PC-9 (cell line): ENCODE measurements around the gene KLHL18. TPM values are rescaled to one million over a fixed set of nuclear protein-coding genes. Genes with fewer than 3 reads are reported as not detected.

ENCODE experiments used
- BruUV-seq: library from RNA; stranded (reverse); fragments of 400-500 nt; replicated peaks from 2 replicates; lab custom pipeline; 2021; lab: Mats Ljungman, UMichigan
- CTCF ChIA-PET: fragments of 300-600 bp; sonication (Branson Sonifier 250); formaldehyde crosslinking; loops from one replicate; lab custom pipeline; 2022; ENCODE audit warnings: antibody characterized with exemption; lab: Charles Lee
- POLR2A ChIA-PET: fragments of 300-600 bp; sonication (Branson Sonifier 250); formaldehyde crosslinking; loops from one replicate; lab custom pipeline; 2022; ENCODE audit warnings: antibody characterized with exemption; ENCODE audit not compliant: unreplicated experiment; lab: Charles Lee
- DNase-seq, 2 experiments: peaks; one replicate each; pipeline versions ENCODE4 v3.0.0 to v3.0.0-alpha.2; 2015 to 2022; ENCODE audit warnings: mixed read lengths in 1 of 2
- H2AFZ ChIP-seq: fragments of 200-600 bp; sonication (generic); 2 replicates; pipeline ENCODE4 v1.8.1; 2017; ENCODE audit warnings: antibody characterized with exemption
- H3F3A ChIP-seq: fragments of 200-600 bp; sonication (generic); 2 replicates; pipeline ENCODE4 v1.8.1; 2017; ENCODE audit warnings: antibody characterized with exemption, mild to moderate bottlenecking, low read depth; ENCODE audit not compliant: insufficient read depth
- H3K27ac ChIP-seq: fragments of 200-600 bp; sonication (generic); 2 replicates; pipeline ENCODE4 v1.6.1; 2016; ENCODE audit warnings: mixed run types
- H3K27me3 ChIP-seq: fragments of 200-600 bp; sonication (generic); 2 replicates; pipeline ENCODE4 v1.6.1; 2016; ENCODE audit warnings: low read depth, mixed run types; ENCODE audit not compliant: insufficient read depth
- H3K36me3 ChIP-seq: fragments of 200-600 bp; sonication (generic); 2 replicates; pipeline ENCODE4 v1.6.1; 2016; ENCODE audit warnings: low read depth, mixed run types
- H3K4me1 ChIP-seq: fragments of 200-600 bp; sonication (generic); replicated peaks from 2 replicates; pipeline ENCODE4 v1.6.1; 2016; ENCODE audit warnings: mixed run types; ENCODE audit not compliant: insufficient read depth
- H3K4me2 ChIP-seq: fragments of 200-600 bp; sonication (generic); 2 replicates; pipeline ENCODE4 v1.6.1; 2017; ENCODE audit warnings: mixed run types
- H3K4me3 ChIP-seq: fragments of 200-600 bp; sonication (generic); 2 replicates; pipeline ENCODE4 v1.6.1; 2016; ENCODE audit warnings: mixed run types
- H3K79me2 ChIP-seq: fragments of 200-600 bp; sonication (generic); 2 replicates; pipeline ENCODE4 v1.6.1; 2017; ENCODE audit warnings: low read depth, mixed run types
- H3K9me2 ChIP-seq: fragments of 200-600 bp; sonication (generic); 2 replicates; pipeline ENCODE4 v1.8.1; 2017; ENCODE audit warnings: mild to moderate bottlenecking; ENCODE audit not compliant: insufficient read depth
- H3K9me3 ChIP-seq: fragments of 200-600 bp; sonication (generic); 2 replicates; pipeline ENCODE4 v1.8.1; 2016; ENCODE audit warnings: low read depth; ENCODE audit not compliant: insufficient read depth
- H4K20me1 ChIP-seq: fragments of 200-600 bp; sonication (generic); 2 replicates; pipeline ENCODE4 v1.8.1; 2017; ENCODE audit not compliant: insufficient read depth
- EZH2 ChIP-seq: fragments of 200-600 bp; sonication (generic); IDR thresholded peaks from 2 replicates; pipeline ENCODE4 v1.8.0; 2017; ENCODE audit warnings: antibody characterized with exemption, low read depth
- intact Hi-C: fragments of 100-400 bp; cut with micrococcal nuclease; formaldehyde crosslinking; loops from one replicate; pipeline ENCODE4 v1.10.0; 2022; ENCODE audit not compliant: unreplicated experiment
- total RNA-seq: library from RNA; stranded (reverse); gene quantifications from 2 replicates; pipeline ENCODE4 v1.2.3, GENCODE V29; 2021
- TF ChIP-seq, protein P1 (sequence below): fragments of 200-600 bp; sonication (generic); conservative IDR thresholded peaks from 2 replicates; pipeline ENCODE4 v1.6.1; 2017; ENCODE audit warnings: mixed run types, antibody characterized with exemption, mild to moderate bottlenecking, moderate library complexity

KLHL18 gene
- total RNA-seq, 1 experiment from 2014 or later: 16.0 TPM

DNA sequence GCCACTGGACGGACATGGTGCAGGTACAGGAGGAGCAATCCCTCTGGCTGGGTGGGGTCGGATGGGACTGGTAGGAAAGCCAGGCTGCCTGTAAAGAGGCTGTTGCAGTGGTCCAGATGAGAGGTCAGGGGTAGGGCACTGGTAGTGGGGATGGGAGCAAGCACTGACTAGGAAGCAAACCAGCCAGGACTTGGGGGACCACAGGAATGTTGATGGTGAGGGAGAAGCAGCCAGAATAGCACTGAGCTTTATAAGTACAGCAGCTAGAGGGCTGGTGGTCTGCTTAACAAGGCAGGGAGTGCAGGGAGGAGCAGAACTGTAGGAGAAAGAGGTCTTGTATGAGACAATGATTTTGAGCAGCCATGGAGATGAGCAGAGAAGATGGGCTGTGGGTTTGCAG is 59.4 kb downstream of the KLHL18 start:
- CTCF ChIA-PET: no interaction called here
- TF ChIP-seq, protein P1, sequence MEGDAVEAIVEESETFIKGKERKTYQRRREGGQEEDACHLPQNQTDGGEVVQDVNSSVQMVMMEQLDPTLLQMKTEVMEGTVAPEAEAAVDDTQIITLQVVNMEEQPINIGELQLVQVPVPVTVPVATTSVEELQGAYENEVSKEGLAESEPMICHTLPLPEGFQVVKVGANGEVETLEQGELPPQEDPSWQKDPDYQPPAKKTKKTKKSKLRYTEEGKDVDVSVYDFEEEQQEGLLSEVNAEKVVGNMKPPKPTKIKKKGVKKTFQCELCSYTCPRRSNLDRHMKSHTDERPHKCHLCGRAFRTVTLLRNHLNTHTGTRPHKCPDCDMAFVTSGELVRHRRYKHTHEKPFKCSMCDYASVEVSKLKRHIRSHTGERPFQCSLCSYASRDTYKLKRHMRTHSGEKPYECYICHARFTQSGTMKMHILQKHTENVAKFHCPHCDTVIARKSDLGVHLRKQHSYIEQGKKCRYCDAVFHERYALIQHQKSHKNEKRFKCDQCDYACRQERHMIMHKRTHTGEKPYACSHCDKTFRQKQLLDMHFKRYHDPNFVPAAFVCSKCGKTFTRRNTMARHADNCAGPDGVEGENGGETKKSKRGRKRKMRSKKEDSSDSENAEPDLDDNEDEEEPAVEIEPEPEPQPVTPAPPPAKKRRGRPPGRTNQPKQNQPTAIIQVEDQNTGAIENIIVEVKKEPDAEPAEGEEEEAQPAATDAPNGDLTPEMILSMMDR: no peak
- no peak for TF ChIP-seq EZH2

DNA sequence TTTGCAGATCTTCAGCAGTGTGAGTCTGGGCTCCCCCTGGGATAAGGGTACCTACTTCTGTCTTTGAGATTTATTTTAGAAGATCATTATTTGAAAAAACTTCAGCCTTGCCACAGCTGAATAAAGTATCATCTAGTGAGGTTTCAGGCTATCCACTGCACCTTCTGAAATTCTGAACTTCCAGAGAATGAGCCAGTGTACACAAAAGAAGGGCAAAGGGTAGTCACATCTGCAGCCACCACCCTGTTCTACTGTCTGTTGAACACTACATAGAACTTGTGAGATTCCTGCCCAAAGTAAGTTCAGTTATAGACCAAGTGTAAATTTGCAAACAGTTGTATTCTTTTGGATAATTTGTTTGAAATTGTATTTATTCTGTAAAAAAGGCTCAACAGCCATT is 60.1 kb downstream of the KLHL18 start:
- CTCF ChIA-PET: no interaction called here
- POLR2A ChIA-PET: no interaction called here
- BruUV-seq: no TSS peak
- Histone ChIP-seq H4K20me1 (no peaks in the 10 kb centered on the region), H3F3A (no peaks in the 10 kb centered on the region), H3K36me3 (no peaks in the 10 kb centered on the region), H3K9me2 (no peaks in the 10 kb centered on the region), H3K27ac (no peak overlapping the region), H3K4me3 (no peak overlapping the region), H3K9me3 (no peaks in the 10 kb centered on the region), H3K4me2 (no peak overlapping the region), H3K4me1 (no peaks in the 10 kb centered on the region), H3K79me2 (no peaks in the 10 kb centered on the region), H2AFZ (no peak overlapping the region), H3K27me3 (no peaks in the 10 kb centered on the region)
- DNase-seq: no peak
- TF ChIP-seq, protein P1: no peak
- no peak for TF ChIP-seq EZH2
- intact Hi-C loops: no loop called here

More for the DNA sequence above, 59.4 kb downstream of the KLHL18 start:
- intact Hi-C loops: no loop called here
- no peaks in the 10 kb centered on the region for H3K27me3 ChIP-seq
- H3K4me3 ChIP-seq: no peak overlapping the region
- POLR2A ChIA-PET: no interaction called here
- no peaks in the 10 kb centered on the region for H3K4me1 ChIP-seq
- H2AFZ ChIP-seq: no peak overlapping the region
- no peaks in the 10 kb centered on the region for H3K79me2 ChIP-seq
- H3K36me3 ChIP-seq: no peaks in the 10 kb centered on the region
- no peaks in the 10 kb centered on the region for H3F3A ChIP-seq
- no peak for DNase-seq
- no TSS peak for BruUV-seq
- H3K4me2 ChIP-seq: no peak overlapping the region
- H3K9me3 ChIP-seq: no peaks in the 10 kb centered on the region
- H3K9me2 ChIP-seq: no peaks in the 10 kb centered on the region
- H3K27ac ChIP-seq: no peak overlapping the region
- H4K20me1 ChIP-seq: no peaks in the 10 kb centered on the region

DNA sequence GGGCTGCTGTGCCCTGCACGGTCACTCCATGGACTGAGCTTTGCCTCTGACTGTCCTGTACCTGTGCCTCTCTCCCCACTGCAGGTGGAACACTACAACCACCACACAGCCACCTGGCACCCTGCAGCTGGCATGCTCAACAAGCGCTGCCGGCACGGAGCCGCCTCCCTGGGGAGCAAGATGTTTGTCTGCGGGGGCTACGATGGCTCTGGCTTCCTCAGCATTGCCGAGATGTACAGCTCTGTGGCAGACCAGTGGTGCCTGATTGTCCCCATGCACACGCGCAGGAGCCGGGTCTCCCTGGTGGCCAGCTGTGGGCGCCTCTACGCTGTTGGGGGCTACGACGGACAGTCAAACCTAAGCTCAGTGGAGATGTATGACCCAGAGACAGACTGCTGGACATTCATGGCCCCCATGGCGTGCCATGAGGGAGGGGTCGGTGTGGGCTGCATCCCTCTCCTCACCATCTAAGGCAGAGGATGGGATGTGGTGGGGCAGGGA is 60.8 kb downstream of the KLHL18 start:
- no TSS peak for BruUV-seq
- Histone ChIP-seq H3K4me3 (no peak overlapping the region), H3K9me2 (no peaks in the 10 kb centered on the region), H3K4me2 (no peak overlapping the region), H4K20me1 (no peaks in the 10 kb centered on the region), H3K27ac (no peak overlapping the region), H3K9me3 (no peaks in the 10 kb centered on the region), H3K79me2 (no peaks in the 10 kb centered on the region), H2AFZ (no peak overlapping the region), H3F3A (no peaks in the 10 kb centered on the region), H3K4me1 (no peaks in the 10 kb centered on the region), H3K36me3 (no peaks in the 10 kb centered on the region), H3K27me3 (no peaks in the 10 kb centered on the region)
- CTCF ChIA-PET: no interaction called here
- TF ChIP-seq, protein P1: no peak
- TF ChIP-seq EZH2: no peak
- no peak for DNase-seq
- POLR2A ChIA-PET: no interaction called here
- intact Hi-C loops: no loop called here
